Left ventricle myocardium inferior (tissue), 1 donor: Measurements from ENCODE around the gene LASP1NB.
A peak's percentile ranks its signal among the peaks of the same experiment; 100 is the strongest.
"Not testable (repeated sequence)": the region's sequence is repeated elsewhere in the genome, so short reads cannot be mapped to it uniquely, and the experiment has no call there.

Source experiments
- DNase-seq: peaks from one replicate; pipeline ENCODE4 v3.0.0-alpha.2; 2020
- H3K27ac ChIP-seq: fragments of 200-600 bp; replicated peaks from 2 replicates; pipeline ENCODE4 v1.8.0; 2021
- H3K27me3 ChIP-seq: fragments of 200-600 bp; 2 replicates; pipeline ENCODE4 v1.8.0; 2021; ENCODE audit warnings: low read depth
- H3K36me3 ChIP-seq: fragments of 200-600 bp; 2 replicates; pipeline ENCODE4 v1.8.0; 2021
- H3K4me1 ChIP-seq: fragments of 200-600 bp; 2 replicates; pipeline ENCODE4 v1.8.0; 2021
- H3K4me3 ChIP-seq: fragments of 200-600 bp; 2 replicates; pipeline ENCODE4 v1.8.0; 2021; ENCODE audit warnings: mild to moderate bottlenecking, moderate library complexity
- H3K9me3 ChIP-seq: fragments of 200-600 bp; replicated peaks from 2 replicates; pipeline ENCODE4 v1.8.0; 2021
- intact Hi-C: fragments of 100-400 bp; cut with micrococcal nuclease; formaldehyde crosslinking; loops from one replicate; pipeline ENCODE4 v1.11.0; 2022
- TF ChIP-seq, protein P1 (sequence below): fragments of 200-600 bp; IDR thresholded peaks from 2 replicates; pipeline ENCODE4 v1.8.0; 2021; ENCODE audit warnings: antibody characterized with exemption, mild to moderate bottlenecking, borderline replicate concordance
- donor health status: DM: no; HTN: yes; CAD: no; lungs with severe emphysema.

LASP1NB gene

DNA sequence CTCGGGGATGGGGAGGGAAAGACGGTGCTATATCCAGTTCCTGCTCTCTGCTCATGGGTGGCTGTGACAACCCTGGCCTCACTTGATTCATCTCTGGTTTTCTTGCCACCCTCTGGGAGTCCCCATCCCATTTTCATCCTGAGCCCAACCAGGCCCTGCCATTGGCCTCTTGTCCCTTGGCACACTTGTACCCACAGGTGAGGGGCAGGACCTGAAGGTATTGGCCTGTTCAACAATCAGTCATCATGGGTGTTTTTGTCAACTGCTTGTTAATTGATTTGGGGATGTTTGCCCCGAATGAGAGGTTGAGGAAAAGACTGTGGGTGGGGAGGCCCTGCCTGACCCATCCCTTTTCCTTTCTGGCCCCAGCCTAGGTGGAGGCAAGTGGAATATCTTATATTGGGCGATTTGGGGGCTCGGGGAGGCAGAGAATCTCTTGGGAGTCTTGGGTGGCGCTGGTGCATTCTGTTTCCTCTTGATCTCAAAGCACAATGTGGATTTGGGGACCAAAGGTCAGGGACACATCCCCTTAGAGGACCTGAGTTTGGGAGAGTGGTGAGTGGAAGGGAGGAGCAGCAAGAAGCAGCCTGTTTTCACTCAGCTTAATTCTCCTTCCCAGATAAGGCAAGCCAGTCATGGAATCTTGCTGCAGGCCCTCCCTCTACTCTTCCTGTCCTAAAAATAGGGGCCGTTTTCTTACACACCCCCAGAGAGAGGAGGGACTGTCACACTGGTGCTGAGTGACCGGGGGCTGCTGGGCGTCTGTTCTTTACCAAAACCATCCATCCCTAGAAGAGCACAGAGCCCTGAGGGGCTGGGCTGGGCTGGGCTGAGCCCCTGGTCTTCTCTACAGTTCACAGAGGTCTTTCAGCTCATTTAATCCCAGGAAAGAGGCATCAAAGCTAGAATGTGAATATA is 4.8 kb upstream of the LASP1NB start:
- Histone ChIP-seq H3K36me3 (peaks cover 40% of the 10 kb centered on the region), H3K4me3 (peak overlapping the region; percentile 5), H3K4me1 (peaks cover 59% of the 10 kb centered on the region), H3K27ac (peak overlapping the region; percentile 82), H3K27me3 (no peaks in the 10 kb centered on the region), H3K9me3 (no peaks in the 10 kb centered on the region)
- intact Hi-C loops, result loop anchor here (10.0 kb wide), 1 partner anchor 56 kb away; no protein-coding TSS in a partner anchor
- no peak for DNase-seq
- TF ChIP-seq, protein P1, sequence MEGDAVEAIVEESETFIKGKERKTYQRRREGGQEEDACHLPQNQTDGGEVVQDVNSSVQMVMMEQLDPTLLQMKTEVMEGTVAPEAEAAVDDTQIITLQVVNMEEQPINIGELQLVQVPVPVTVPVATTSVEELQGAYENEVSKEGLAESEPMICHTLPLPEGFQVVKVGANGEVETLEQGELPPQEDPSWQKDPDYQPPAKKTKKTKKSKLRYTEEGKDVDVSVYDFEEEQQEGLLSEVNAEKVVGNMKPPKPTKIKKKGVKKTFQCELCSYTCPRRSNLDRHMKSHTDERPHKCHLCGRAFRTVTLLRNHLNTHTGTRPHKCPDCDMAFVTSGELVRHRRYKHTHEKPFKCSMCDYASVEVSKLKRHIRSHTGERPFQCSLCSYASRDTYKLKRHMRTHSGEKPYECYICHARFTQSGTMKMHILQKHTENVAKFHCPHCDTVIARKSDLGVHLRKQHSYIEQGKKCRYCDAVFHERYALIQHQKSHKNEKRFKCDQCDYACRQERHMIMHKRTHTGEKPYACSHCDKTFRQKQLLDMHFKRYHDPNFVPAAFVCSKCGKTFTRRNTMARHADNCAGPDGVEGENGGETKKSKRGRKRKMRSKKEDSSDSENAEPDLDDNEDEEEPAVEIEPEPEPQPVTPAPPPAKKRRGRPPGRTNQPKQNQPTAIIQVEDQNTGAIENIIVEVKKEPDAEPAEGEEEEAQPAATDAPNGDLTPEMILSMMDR, result no peak

DNA sequence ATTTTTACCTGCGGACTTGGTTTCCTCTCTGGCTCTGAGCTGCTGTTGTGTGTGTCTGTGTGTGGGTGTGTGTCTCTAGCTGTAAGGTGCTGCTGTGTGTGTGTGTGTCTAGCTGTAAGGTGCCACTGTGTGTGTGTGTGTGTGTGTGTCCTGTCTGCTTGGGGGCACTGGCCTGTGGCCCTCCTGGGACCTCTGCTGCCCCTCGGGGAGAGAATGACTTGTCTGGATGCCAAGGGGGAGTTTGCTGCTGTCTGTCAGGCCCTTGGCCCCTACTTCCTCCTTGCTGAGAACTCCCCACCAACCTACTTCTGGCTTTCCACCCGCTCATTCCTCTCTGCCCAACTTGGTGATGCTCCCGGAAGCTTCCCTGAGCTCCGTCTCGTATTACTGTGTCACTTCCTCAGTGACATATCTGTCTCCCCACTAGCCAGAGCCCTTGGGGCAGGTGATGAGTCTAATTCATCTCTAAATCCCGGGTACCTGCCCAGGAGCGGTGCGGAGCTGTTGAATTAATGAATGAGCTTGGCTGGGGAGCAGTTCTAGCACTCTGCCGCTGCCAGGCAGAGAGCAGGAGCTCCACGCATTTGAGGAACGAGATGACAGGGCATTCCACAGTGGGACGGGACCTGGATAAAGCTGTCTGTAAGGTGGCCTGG is 3.5 kb upstream of the LASP1NB start:
- Histone ChIP-seq H3K36me3 (peaks cover 28% of the 10 kb centered on the region), H3K27ac (peak overlapping the region; percentile 82), H3K4me3 (no peak overlapping the region), H3K27me3 (no peaks in the 10 kb centered on the region), H3K9me3 (no peaks in the 10 kb centered on the region), H3K4me1 (peaks cover 61% of the 10 kb centered on the region)
- DNase-seq, result no peak
- intact Hi-C loops, result loop anchor here (10.0 kb wide), 1 partner anchor 57 kb away; no protein-coding TSS in a partner anchor
- TF ChIP-seq, protein P1, result no peak

DNA sequence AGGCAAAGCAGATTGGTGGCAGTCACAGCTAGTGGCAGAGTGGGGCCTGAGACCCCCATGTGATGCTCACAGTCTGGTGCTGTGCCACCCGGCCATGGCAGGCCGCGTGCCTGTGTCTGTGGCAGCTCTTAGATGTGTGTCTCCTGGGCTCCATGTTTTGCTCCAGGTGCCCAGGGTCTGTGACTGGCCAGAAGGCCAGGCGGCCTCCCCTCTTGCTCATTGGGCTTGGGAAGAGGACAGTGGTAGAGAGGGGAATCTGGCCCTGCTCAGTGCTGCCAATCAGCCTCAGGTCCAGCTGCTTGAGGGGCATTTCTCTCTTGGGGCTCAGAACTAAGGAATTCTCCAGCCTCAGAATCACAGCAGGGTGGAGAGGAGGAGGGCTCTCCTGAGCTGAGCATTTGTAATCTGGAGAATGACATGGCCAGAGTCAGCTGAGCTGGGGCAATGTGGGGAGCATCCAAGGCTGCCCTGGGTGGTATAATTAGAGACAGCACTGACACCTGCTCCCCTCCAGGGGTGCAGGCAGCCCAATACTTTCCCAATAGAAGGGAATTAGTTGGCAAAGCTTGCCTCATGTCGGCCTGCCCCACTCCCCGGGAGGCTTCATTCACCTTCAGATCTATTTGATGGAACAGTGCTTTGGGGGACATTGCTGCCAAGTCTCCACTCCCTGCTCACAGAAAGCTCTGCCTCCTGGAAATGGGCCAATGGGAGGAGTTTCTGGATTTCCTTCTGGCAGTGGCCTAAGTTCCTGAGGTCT is 2.7 kb upstream of the LASP1NB start:
- H3K27me3 ChIP-seq, result no peaks in the 10 kb centered on the region
- TF ChIP-seq, protein P1, result peak; percentile 14
- no peak for DNase-seq
- intact Hi-C loops, result loop anchor here (10.0 kb wide), 1 partner anchor 58 kb away; no protein-coding TSS in a partner anchor
- H3K9me3 ChIP-seq, result no peaks in the 10 kb centered on the region
- peak overlapping the region; percentile 82 for H3K27ac ChIP-seq
- H3K4me1 ChIP-seq, result peaks cover 58% of the 10 kb centered on the region
- no peak overlapping the region for H3K4me3 ChIP-seq
- peaks cover 19% of the 10 kb centered on the region for H3K36me3 ChIP-seq

DNA sequence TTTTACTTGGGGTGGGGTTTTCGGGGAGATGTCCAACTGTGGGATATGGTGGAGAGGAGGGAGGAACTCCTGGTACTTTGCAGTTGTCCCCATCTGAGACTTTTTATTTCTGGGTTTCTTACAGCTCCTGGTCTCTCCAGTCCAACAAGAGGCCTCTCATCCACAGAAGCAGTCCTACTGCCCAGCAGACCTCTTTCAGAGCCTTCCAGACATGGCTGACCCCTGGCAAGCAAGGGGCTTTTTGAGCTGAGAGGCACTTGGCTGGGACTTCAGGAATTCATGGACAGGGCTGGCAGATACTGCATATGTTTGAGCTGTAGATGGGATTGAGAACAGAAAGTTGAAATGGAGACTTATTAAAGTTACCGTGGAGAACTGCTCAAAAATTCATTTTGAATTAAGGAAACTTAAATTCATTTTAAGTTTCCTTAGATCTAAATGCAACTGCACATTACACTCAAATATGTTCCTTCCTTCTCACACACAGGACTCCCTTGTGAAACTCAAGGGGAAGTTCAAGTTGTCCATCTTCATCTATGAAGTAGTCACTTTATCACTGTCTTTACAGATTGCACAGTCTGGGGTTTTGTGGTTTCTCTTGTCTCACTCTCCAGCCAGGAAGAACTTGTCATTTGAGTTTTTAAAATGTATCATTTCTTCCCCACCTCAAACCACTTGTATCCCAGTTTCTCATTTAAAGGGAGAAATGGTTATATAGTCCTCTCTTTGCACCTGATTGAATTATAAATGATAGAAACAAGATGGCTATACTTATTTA is 1.1 kb downstream of the LASP1NB start:
- no peak for DNase-seq
- intact Hi-C loops, result loop anchor here (10.0 kb wide), 1 partner anchor 62 kb away; no protein-coding TSS in a partner anchor
- no peak overlapping the region for H3K4me3 ChIP-seq

DNA sequence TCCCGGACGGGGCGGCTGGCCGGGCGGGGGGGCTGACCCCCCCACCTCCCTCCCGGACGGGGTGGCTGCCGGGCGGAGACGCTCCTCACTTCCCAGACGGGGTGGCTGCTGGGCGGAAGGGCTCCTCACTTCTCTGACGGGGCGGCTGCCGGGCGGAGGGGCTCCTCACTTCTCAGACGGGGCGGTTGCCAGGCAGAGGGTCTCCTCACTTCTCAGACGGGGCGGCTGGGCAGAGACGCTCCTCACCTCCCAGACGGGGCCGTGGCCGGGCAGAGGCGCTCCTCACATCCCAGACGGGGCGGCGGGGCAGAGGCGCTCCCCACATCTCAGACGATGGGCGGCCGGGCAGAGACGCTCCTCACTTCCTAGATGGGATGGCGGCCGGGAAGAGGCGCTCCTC is 5.4 kb downstream of the LASP1NB start:
- H3K4me3 ChIP-seq, H3K27ac ChIP-seq, H3K4me1 ChIP-seq, H3K9me3 ChIP-seq, DNase-seq, intact Hi-C loops, H3K27me3 ChIP-seq, H3K36me3 ChIP-seq: not testable (repeated sequence)

More for the DNA sequence above, 1.1 kb downstream of the LASP1NB start:
- Histone ChIP-seq H3K9me3 (no peaks in the 10 kb centered on the region), H3K27me3 (no peaks in the 10 kb centered on the region), H3K27ac (peak overlapping the region; percentile 53), H3K36me3 (no peaks in the 10 kb centered on the region), H3K4me1 (peaks cover 33% of the 10 kb centered on the region)
- TF ChIP-seq, protein P1, result no peak

DNA sequence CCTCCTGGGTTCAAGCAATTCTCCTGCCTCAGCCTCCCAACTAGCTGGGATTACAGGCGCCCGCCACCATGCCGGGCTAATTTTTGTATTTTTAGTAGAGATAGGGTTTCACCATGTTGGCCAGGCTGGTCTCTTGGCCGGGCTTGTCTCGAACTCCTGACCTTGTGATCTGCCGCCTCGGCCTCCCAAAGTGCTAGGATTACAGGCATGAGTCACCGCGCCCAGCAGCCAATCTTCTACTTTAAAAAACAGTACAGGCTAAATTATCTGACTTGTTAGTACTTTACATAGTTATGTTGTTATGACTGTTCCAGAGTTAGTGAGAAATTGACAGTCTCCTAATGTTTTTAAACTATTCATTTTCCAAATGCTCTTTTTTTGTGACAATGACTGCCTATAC is 8.5 kb downstream of the LASP1NB start:
- intact Hi-C loops, H3K27me3 ChIP-seq, H3K36me3 ChIP-seq, H3K4me3 ChIP-seq, H3K27ac ChIP-seq, H3K9me3 ChIP-seq, H3K4me1 ChIP-seq, DNase-seq: not testable (repeated sequence)
